Cardiac fibroblast (primary cell): ENCODE results near the gene SGTB.
A peak's percentile ranks its signal among the peaks of the same experiment; 100 is the strongest.

Experiments
- DNase-seq, 2 donors: peaks; one replicate each; pipeline versions ENCODE4 v3.0.0 to v3.0.0-alpha.2; 2010; ENCODE audit warnings: low read depth in 2 of 2
- H3K4me3 ChIP-seq, 2 donors: replicated peaks in 1 of 2; 1 replicate in 1 of 2; 2 replicates in 1 of 2; pipeline ENCODE4 v1.5.1; 2011; ENCODE audit warnings: low read depth in 2 of 2, low read length in 2 of 2, mild to moderate bottlenecking in 2 of 2, moderate library complexity in 1 of 2
- CTCF ChIP-seq: IDR thresholded peaks from one replicate; pipeline ENCODE4 v1.5.1; 2011; ENCODE audit warnings: low read depth, mild to moderate bottlenecking, low read length, inconsistent platforms

The SGTB gene

GRCh38 chr5:65721720-65722574 lies at the start of gene SGTB, which contains the start of gene NLN:
TSS of gene SGTB (minus strand) at chr5:65722109. CDS start at chr5:65720807, 1,302 bp downstream.
TSS of gene NLN (plus strand) at chr5:65722205. CDS start at chr5:65722374, 169 bp downstream.
- peak; percentile 76 to 82 for DNase-seq
- no peak for TF ChIP-seq CTCF

GRCh38 chr5:65771266-65771665 lies 49.4 kb upstream of the SGTB start:
- H3K4me3 ChIP-seq: no peak overlapping the region
- DNase-seq: no peak
- TF ChIP-seq CTCF: no peak

More at GRCh38 chr5:65721720-65722574, at the start of gene SGTB, which contains the start of gene NLN:
- peak within 1 kb of the TSS; percentile 83 to 96 for H3K4me3 ChIP-seq

GRCh38 chr5:65769539-65769938 lies 47.6 kb upstream of the SGTB start:
- no peak for TF ChIP-seq CTCF
- peak; percentile 45 to 85 for DNase-seq
- no peak overlapping the region for H3K4me3 ChIP-seq

GRCh38 chr5:65768723-65769346 lies 46.9 kb upstream of the SGTB start:
- no peak overlapping the region for H3K4me3 ChIP-seq
- DNase-seq: no peak
- no peak for TF ChIP-seq CTCF

GRCh38 chr5:65767565-65767964 lies 45.7 kb upstream of the SGTB start:
- DNase-seq: no peak
- H3K4me3 ChIP-seq: no peak overlapping the region
- no peak for TF ChIP-seq CTCF

GRCh38 chr5:65766781-65767180 lies 44.9 kb upstream of the SGTB start:
- TF ChIP-seq CTCF: no peak
- H3K4me3 ChIP-seq: no peak overlapping the region
- DNase-seq: no peak
